Ascending aorta (tissue), 2 donors: Measurements from ENCODE around the gene ANKRD61. TPM values are rescaled to one million over a fixed set of nuclear protein-coding genes. Genes with fewer than 3 reads are reported as not detected.

Experiments
- DNase-seq, 2 donors: peaks; one replicate each; pipeline ENCODE4 v3.0.0-alpha.2; 2019; ENCODE audit warnings: low spot score in 2 of 2
- H3K27ac ChIP-seq, 2 donors: fragments of 200-600 bp; sonication (generic); one replicate each; pipeline ENCODE4 v1.5.1; 2016 to 2017; ENCODE audit warnings: mild to moderate bottlenecking in 1 of 2
- H3K27me3 ChIP-seq: fragments of 200-600 bp; sonication (generic); one replicate; pipeline ENCODE4 v1.5.1; 2017
- H3K36me3 ChIP-seq, 2 donors: fragments of 200-600 bp; sonication (generic); one replicate each; pipeline ENCODE4 v1.5.1; 2016
- H3K4me1 ChIP-seq, 2 donors: fragments of 200-600 bp; sonication (generic); one replicate each; pipeline ENCODE4 v1.5.1; 2016 to 2017; ENCODE audit warnings: mild to moderate bottlenecking in 1 of 2
- H3K4me3 ChIP-seq, 2 donors: fragments of 200-600 bp; sonication (generic); one replicate each; pipeline ENCODE4 v1.5.1; 2016 to 2017; ENCODE audit warnings: mild to moderate bottlenecking in 1 of 2
- H3K9me3 ChIP-seq, 2 donors: fragments of 200-600 bp; sonication (generic); one replicate each; pipeline ENCODE4 v1.5.1; 2016
- CTCF ChIP-seq, 3 experiments: fragments of 200-600 bp in 2 of 3; fragments of 450-650 bp in 1 of 3; sonication (generic) in 2 of 3; IDR thresholded peaks; one replicate each; pipeline ENCODE4 v1.5.1; 2016 to 2019; ENCODE audit warnings: antibody characterized with exemption in 3 of 3, mild to moderate bottlenecking in 1 of 3, moderate library complexity in 1 of 3
- intact Hi-C: fragments of 100-400 bp; cut with DNase I; formaldehyde crosslinking; loops from one replicate; pipeline ENCODE4 v1.15.1; 2023
- total RNA-seq: library from RNA; depleted of rRNA; stranded (reverse); fragments of >200 nt; gene quantifications from one replicate; pipeline ENCODE4 v1.1.0, GENCODE V29; 2016

Gene ANKRD61
- total RNA-seq, 1 donor from 2014 or later, result not detected

GRCh38 chr7:6011541-6011940 lies 19.6 kb upstream of the ANKRD61 start:
- Histone ChIP-seq H3K36me3 (peaks cover 0 to 16% of the 10 kb centered on the region in 2 donors), H3K9me3 (no peaks in the 10 kb centered on the region), H3K27me3 (no peaks in the 10 kb centered on the region), H3K4me1 (peaks cover 0 to 17% of the 10 kb centered on the region in 2 donors), H3K27ac (no peak overlapping the region), H3K4me3 (no peak overlapping the region)
- no peak for DNase-seq
- no peak for TF ChIP-seq CTCF (IDR thresholded peaks at IDR 0.05)
- intact Hi-C loops, result no loop called here

- intact Hi-C loops, result no loop called here
- Histone ChIP-seq H3K9me3 (no peaks in the 10 kb centered on the region), H3K27ac (no peak overlapping the region), H3K27me3 (no peaks in the 10 kb centered on the region), H3K4me3 (no peak overlapping the region), H3K36me3 (peaks cover 8 to 26% of the 10 kb centered on the region in 2 donors), H3K4me1 (peaks cover 0 to 15% of the 10 kb centered on the region in 2 donors)
- DNase-seq, result no peak
- no peak for TF ChIP-seq CTCF (IDR thresholded peaks at IDR 0.05)
These were observed 18.6 kb upstream of the ANKRD61 start for GRCh38 chr7:6012355-6013104.

- H3K27me3 ChIP-seq, result no peaks in the 10 kb centered on the region
- peaks cover 34 to 61% of the 10 kb centered on the region in 2 donors for H3K36me3 ChIP-seq
- no peaks in the 10 kb centered on the region for H3K9me3 ChIP-seq
- intact Hi-C loops, result no loop called here
- no peak overlapping the region for H3K4me3 ChIP-seq
- TF ChIP-seq CTCF (IDR thresholded peaks at IDR 0.05), result no peak
- H3K27ac ChIP-seq, result no peak overlapping the region
- DNase-seq, result peak in 1 of 2 donors; percentile 68
- no peaks in the 10 kb centered on the region for H3K4me1 ChIP-seq
These were observed 15.1 kb upstream of the ANKRD61 start for GRCh38 chr7:6015917-6016652.

- Histone ChIP-seq H3K4me3 (no peak overlapping the region), H3K9me3 (no peaks in the 10 kb centered on the region), H3K4me1 (no peaks in the 10 kb centered on the region), H3K27ac (no peak overlapping the region), H3K36me3 (peaks cover 38 to 65% of the 10 kb centered on the region in 2 donors), H3K27me3 (no peaks in the 10 kb centered on the region)
- TF ChIP-seq CTCF (IDR thresholded peaks at IDR 0.05), result no peak
- DNase-seq, result no peak
- intact Hi-C loops, result no loop called here
These were observed 14.6 kb upstream of the ANKRD61 start for GRCh38 chr7:6016653-6016966.

GRCh38 chr7:6020371-6021286 lies 10.5 kb upstream of the ANKRD61 start:
- TF ChIP-seq CTCF (IDR thresholded peaks at IDR 0.05), result no peak
- Histone ChIP-seq H3K27me3 (no peaks in the 10 kb centered on the region), H3K9me3 (no peaks in the 10 kb centered on the region), H3K27ac (no peak overlapping the region), H3K36me3 (peaks cover 74 to 97% of the 10 kb centered on the region in 2 donors), H3K4me1 (no peaks in the 10 kb centered on the region), H3K4me3 (no peak overlapping the region)
- DNase-seq, result no peak
- intact Hi-C loops, result no loop called here
